ENCODE data around the gene NRP1. TPM values are rescaled to one million over a fixed set of nuclear protein-coding genes. Genes with fewer than 3 reads are reported as not detected.

NRP1 gene
- polyA plus RNA-seq, 3 donors: 1.1 to 1.7 (median 1.3) TPM

GRCh38 chr10:33165911-33166310, 168.6 kb downstream of the NRP1 start:
- no peaks in the 10 kb centered on the region for H3K4me1 ChIP-seq (ENCODE audit: control insufficient read depth in 1 of 2, insufficient read depth in 2 of 2, low read length in 2 of 2)
- no peaks in the 10 kb centered on the region for H4K20me1 ChIP-seq (ENCODE audit: insufficient read depth, low read length)
- H3K4me1 Mint-ChIP-seq: no peaks in the 10 kb centered on the region
- H3K4me3 Mint-ChIP-seq: no peak overlapping the region
- no peak overlapping the region for H3K4me3 ChIP-seq (replicated peaks in 1 of 3; ENCODE audit: low read depth in 2 of 3, low read length in 3 of 3)
- H3K36me3 Mint-ChIP-seq: no peaks in the 10 kb centered on the region
- H3K27me3 Mint-ChIP-seq (ENCODE audit: low read depth in 3 of 3): peaks cover 3 to 7% (median 5%) of the 10 kb centered on the region in 3 donors
- intact Hi-C loops (cut with micrococcal nuclease): no loop called here
- H3K27me3 ChIP-seq (ENCODE audit: control insufficient read depth in 2 of 2, insufficient read depth in 2 of 2, low read length in 2 of 2): no peaks in the 10 kb centered on the region
- H3K9me3 Mint-ChIP-seq: peaks cover 0 to 3% (median 0%) of the 10 kb centered on the region in 7 donors
- no peak overlapping the region for H3K27ac ChIP-seq (ENCODE audit: low read depth in 1 of 2, low read length in 2 of 2)
- no peak overlapping the region for H3K4me2 ChIP-seq (replicated peaks; ENCODE audit: extremely low read depth, low read length, poor library complexity, severe bottlenecking)
- no peak for DNase-seq
- H3K9me3 ChIP-seq (replicated peaks in 1 of 2; ENCODE audit: control insufficient read depth in 1 of 2, insufficient read depth in 1 of 2, low read length in 2 of 2): no peaks in the 10 kb centered on the region
- H3K9ac ChIP-seq (ENCODE audit: insufficient read depth, low read length, poor library complexity, severe bottlenecking): no peak overlapping the region
- H3K27ac Mint-ChIP-seq: no peak overlapping the region
- H2AFZ ChIP-seq (ENCODE audit: insufficient read depth, low read depth, low read length, poor library complexity, severe bottlenecking): no peak overlapping the region
- TF ChIP-seq CTCF (IDR thresholded peaks at IDR 0.05): no peak
- no peaks in the 10 kb centered on the region for H3K36me3 ChIP-seq (replicated peaks in 1 of 2; ENCODE audit: control insufficient read depth in 1 of 2, insufficient read depth in 2 of 2, low read length in 2 of 2)
- no CpG with 5 or more reads among the region's 3 CpGs for WGBS (ENCODE audit: insufficient coverage)
- no peaks in the 10 kb centered on the region for H3K79me2 ChIP-seq (ENCODE audit: insufficient read depth, low read length)

DNA sequence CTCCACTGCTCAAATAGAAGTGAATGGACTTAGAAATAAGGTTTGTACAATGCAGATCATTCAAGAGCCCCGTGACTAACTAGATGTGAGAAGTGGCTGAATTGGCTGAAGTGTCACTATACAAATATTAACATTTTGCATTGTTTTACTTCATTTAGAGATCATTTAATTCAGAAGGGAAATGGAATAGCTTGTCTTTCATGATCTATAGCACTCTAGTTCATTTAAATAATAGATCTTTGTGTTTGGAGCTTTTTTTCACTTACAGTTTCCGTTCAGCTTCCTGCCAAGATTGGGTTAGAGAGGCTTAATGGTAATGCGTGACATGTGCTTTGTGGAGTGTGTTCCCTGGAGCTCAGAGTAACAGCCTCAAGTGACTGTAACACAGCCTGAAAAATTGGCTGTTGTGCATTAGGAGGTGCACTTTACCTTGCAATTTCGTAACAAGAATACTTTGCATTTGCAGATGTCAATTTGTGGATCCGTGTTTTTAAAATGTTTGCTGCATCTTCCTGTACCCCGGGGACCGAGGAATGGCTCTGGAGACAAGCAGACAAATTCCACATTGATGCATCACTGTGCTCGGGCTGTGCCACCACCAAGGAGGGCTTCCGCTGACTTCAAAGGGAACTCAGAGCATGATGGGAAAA, 170.3 kb downstream of the NRP1 start:
- H3K27me3 Mint-ChIP-seq (ENCODE audit: low read depth in 3 of 3): peaks cover 3 to 6% (median 5%) of the 10 kb centered on the region in 3 donors
- no peak overlapping the region for H3K4me2 ChIP-seq (replicated peaks; ENCODE audit: extremely low read depth, low read length, poor library complexity, severe bottlenecking)
- H3K36me3 ChIP-seq (replicated peaks in 1 of 2; ENCODE audit: control insufficient read depth in 1 of 2, insufficient read depth in 2 of 2, low read length in 2 of 2): no peaks in the 10 kb centered on the region
- H3K36me3 Mint-ChIP-seq: no peaks in the 10 kb centered on the region
- no peak overlapping the region for H3K4me3 Mint-ChIP-seq
- H3K27me3 ChIP-seq (ENCODE audit: control insufficient read depth in 2 of 2, insufficient read depth in 2 of 2, low read length in 2 of 2): no peaks in the 10 kb centered on the region
- no peak overlapping the region for H3K4me3 ChIP-seq (replicated peaks in 1 of 3; ENCODE audit: low read depth in 2 of 3, low read length in 3 of 3)
- no peaks in the 10 kb centered on the region for H3K79me2 ChIP-seq (ENCODE audit: insufficient read depth, low read length)
- H3K9me3 Mint-ChIP-seq: peaks cover 0 to 3% (median 0%) of the 10 kb centered on the region in 7 donors
- TF ChIP-seq CTCF (IDR thresholded peaks at IDR 0.05): no peak
- no peak overlapping the region for H3K27ac ChIP-seq (ENCODE audit: low read depth in 1 of 2, low read length in 2 of 2)
- peak overlapping the region in 2 of 7 donors; percentile 27 to 31 for H3K27ac Mint-ChIP-seq
- no peak overlapping the region for H3K9ac ChIP-seq (ENCODE audit: insufficient read depth, low read length, poor library complexity, severe bottlenecking)
- H3K4me1 ChIP-seq (ENCODE audit: control insufficient read depth in 1 of 2, insufficient read depth in 2 of 2, low read length in 2 of 2): no peaks in the 10 kb centered on the region
- H3K9me3 ChIP-seq (replicated peaks in 1 of 2; ENCODE audit: control insufficient read depth in 1 of 2, insufficient read depth in 1 of 2, low read length in 2 of 2): no peaks in the 10 kb centered on the region
- H4K20me1 ChIP-seq (ENCODE audit: insufficient read depth, low read length): no peaks in the 10 kb centered on the region
- DNase-seq: no peak
- H3K4me1 Mint-ChIP-seq: no peaks in the 10 kb centered on the region
- WGBS (ENCODE audit: insufficient coverage): 92% methylated on average over 6 of the region's 9 CpGs
- H2AFZ ChIP-seq (ENCODE audit: insufficient read depth, low read depth, low read length, poor library complexity, severe bottlenecking): no peak overlapping the region
- intact Hi-C loops (cut with micrococcal nuclease): no loop called here
